Measurements from ENCODE around the gene CABP2.

Gene CABP2

GRCh38 chr11:67507864-67508485 lies 15.3 kb downstream of the CABP2 start, which contains the start of gene CDK2AP2:
TSS of gene CDK2AP2 (minus strand) at chr11:67508162. CDS start at chr11:67508082, 80 bp downstream.
- TF ChIP-seq, protein P1, sequence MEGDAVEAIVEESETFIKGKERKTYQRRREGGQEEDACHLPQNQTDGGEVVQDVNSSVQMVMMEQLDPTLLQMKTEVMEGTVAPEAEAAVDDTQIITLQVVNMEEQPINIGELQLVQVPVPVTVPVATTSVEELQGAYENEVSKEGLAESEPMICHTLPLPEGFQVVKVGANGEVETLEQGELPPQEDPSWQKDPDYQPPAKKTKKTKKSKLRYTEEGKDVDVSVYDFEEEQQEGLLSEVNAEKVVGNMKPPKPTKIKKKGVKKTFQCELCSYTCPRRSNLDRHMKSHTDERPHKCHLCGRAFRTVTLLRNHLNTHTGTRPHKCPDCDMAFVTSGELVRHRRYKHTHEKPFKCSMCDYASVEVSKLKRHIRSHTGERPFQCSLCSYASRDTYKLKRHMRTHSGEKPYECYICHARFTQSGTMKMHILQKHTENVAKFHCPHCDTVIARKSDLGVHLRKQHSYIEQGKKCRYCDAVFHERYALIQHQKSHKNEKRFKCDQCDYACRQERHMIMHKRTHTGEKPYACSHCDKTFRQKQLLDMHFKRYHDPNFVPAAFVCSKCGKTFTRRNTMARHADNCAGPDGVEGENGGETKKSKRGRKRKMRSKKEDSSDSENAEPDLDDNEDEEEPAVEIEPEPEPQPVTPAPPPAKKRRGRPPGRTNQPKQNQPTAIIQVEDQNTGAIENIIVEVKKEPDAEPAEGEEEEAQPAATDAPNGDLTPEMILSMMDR (IDR thresholded peaks at IDR 0.05; ENCODE audit: low read depth, low read length, missing control alignments) = no peak
- Histone ChIP-seq H3K27ac (peak within 1 kb of the TSS; percentile 98), H3K4me3 (ENCODE audit: low read depth, low read length) (peak within 1 kb of the TSS; percentile 81), H3K36me3 (replicated peaks) (no peaks in the 10 kb centered on the region), H3K27me3 (replicated peaks) (no peaks in the 10 kb centered on the region)
- peak; percentile 100 for DNase-seq
- in situ Hi-C loops (cut with HindIII; ENCODE audit: low pct_ligation_motif_present, low sequenced_read_pairs) = no loop called here

DNA sequence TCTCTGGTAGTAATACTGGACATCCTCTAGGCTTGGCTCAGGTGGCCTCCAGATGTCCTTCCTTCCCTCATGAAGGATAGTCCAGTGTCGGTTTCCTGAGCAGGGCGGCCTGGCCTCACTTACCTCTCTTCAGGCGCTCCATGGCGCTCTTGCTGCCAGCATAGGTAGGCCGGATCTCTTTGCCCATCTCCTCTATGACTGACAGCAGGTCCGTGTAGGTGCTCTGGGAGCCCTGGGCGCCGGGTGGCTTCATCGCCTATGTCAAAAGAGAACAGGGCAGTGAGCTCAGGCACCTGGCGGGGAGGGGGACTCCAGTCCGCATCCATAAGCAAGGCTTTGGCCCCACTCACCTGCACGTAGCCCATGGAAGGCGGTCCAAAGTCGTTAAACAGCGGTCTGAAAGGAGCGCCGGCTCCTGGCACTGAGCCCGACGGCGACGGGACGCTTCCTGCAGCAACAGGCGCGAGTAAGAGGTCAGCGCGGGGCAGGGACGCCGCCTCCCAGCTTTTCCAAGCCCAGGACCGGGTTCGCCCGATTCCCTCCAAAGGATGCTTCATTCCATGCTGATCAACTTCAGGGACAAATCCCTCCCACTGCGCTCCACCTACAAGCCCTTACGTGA lies 15.9 kb downstream of the CABP2 start:
- TF ChIP-seq, protein P1 (IDR thresholded peaks at IDR 0.05; ENCODE audit: low read depth, low read length, missing control alignments) = no peak
- Histone ChIP-seq H3K4me3 (ENCODE audit: low read depth, low read length) (peak overlapping the region; percentile 81), H3K27ac (peak overlapping the region; percentile 63), H3K27me3 (replicated peaks) (no peaks in the 10 kb centered on the region), H3K36me3 (replicated peaks) (no peaks in the 10 kb centered on the region)
- no peak for DNase-seq
- in situ Hi-C loops (cut with HindIII; ENCODE audit: low pct_ligation_motif_present, low sequenced_read_pairs) = no loop called here

GRCh38 chr11:67506426-67507051 lies 16.7 kb downstream of the CABP2 start:
- Histone ChIP-seq H3K4me3 (ENCODE audit: low read depth, low read length) (no peak overlapping the region), H3K27ac (no peak overlapping the region), H3K27me3 (replicated peaks) (no peaks in the 10 kb centered on the region), H3K36me3 (replicated peaks) (peaks cover 6% of the 10 kb centered on the region)
- TF ChIP-seq, protein P1 (IDR thresholded peaks at IDR 0.05; ENCODE audit: low read depth, low read length, missing control alignments) = no peak
- in situ Hi-C loops (cut with HindIII; ENCODE audit: low pct_ligation_motif_present, low sequenced_read_pairs) = no loop called here
- DNase-seq = no peak

GRCh38 chr11:67505605-67506396 lies 17.4 kb downstream of the CABP2 start:
- in situ Hi-C loops (cut with HindIII; ENCODE audit: low pct_ligation_motif_present, low sequenced_read_pairs) = no loop called here
- Histone ChIP-seq H3K27me3 (replicated peaks) (no peaks in the 10 kb centered on the region), H3K27ac (peak overlapping the region; percentile 36), H3K4me3 (ENCODE audit: low read depth, low read length) (peak overlapping the region; percentile 80), H3K36me3 (replicated peaks) (peaks cover 13% of the 10 kb centered on the region)
- TF ChIP-seq, protein P1 (IDR thresholded peaks at IDR 0.05; ENCODE audit: low read depth, low read length, missing control alignments) = peak; percentile 98
- peak; percentile 59 for DNase-seq

- no peaks in the 10 kb centered on the region for H3K27me3 ChIP-seq (replicated peaks)
- in situ Hi-C loops (cut with HindIII; ENCODE audit: low pct_ligation_motif_present, low sequenced_read_pairs) = no loop called here
- no peak for DNase-seq
- H3K4me3 ChIP-seq (ENCODE audit: low read depth, low read length) = peak within 1 kb of the TSS; percentile 80
- TF ChIP-seq, protein P1 (IDR thresholded peaks at IDR 0.05; ENCODE audit: low read depth, low read length, missing control alignments) = no peak
- peak within 1 kb of the TSS; percentile 53 for H3K27ac ChIP-seq
- H3K36me3 ChIP-seq (replicated peaks) = peaks cover 18% of the 10 kb centered on the region
These were observed 18.2 kb downstream of the CABP2 start, which contains the start of gene PITPNM1 for GRCh38 chr11:67504950-67505581. TSS of gene PITPNM1 (minus strand) at chr11:67505363. CDS start at chr11:67504180, 1,183 bp downstream.
